Breast epithelium (tissue), 3 donors: ENCODE measurements around the gene VSIG10L.

Experiments used
- CTCF ChIP-seq, 3 donors: fragments of 450-650 bp; IDR thresholded peaks; one replicate each; pipeline ENCODE4 v1.5.1; 2016 to 2017; ENCODE audit warnings: antibody characterized with exemption in 3 of 3, mild to moderate bottlenecking in 3 of 3, moderate library complexity in 3 of 3
- POLR2A ChIP-seq: fragments of 450-650 bp; IDR thresholded peaks from one replicate; pipeline ENCODE4 v1.6.1; 2016; ENCODE audit warnings: antibody characterized with exemption, mild to moderate bottlenecking, moderate library complexity
- POLR2AphosphoS5 ChIP-seq, 3 donors: sonication (generic); formaldehyde crosslinking; IDR thresholded peaks; one replicate each; pipeline ENCODE4 v1.6.1; 2017; ENCODE audit warnings: antibody characterized with exemption in 3 of 3

GRCh38 chr19:51351266-51351990 lies 9.5 kb upstream of the VSIG10L start:
- no peak for TF ChIP-seq CTCF (IDR thresholded peaks at IDR 0.05)
- TF ChIP-seq POLR2A = no peak
- no peak for TF ChIP-seq POLR2AphosphoS5 (IDR thresholded peaks at IDR 0.05)
